ENCODE measurements around the gene FRMD4B.

FRMD4B gene

GRCh38 chr3:69166446-69166845, 219.4 kb downstream of the FRMD4B start:
- DNase-seq (ENCODE audit: low read depth), result no peak

DNA sequence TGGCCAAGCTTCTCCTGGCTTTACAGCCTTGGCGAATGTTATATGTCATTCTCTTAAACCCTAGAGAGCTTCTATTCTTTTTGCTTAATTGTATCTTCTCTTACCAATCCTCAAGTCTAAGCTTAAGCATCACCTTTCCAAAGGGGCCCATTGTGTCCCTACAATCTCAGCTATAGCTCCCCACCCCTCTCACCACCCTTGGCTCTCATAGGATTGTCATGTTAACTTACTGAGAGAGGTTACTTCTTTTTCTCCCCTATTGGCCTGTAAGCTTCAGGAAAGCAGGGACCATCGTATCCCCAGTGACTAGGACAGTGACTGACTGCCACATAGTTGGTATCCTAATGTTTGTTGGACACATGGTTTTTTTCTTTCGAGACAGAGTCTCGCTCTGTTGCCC, 220.1 kb downstream of the FRMD4B start:
- DNase-seq (ENCODE audit: low read depth), result no peak

DNA sequence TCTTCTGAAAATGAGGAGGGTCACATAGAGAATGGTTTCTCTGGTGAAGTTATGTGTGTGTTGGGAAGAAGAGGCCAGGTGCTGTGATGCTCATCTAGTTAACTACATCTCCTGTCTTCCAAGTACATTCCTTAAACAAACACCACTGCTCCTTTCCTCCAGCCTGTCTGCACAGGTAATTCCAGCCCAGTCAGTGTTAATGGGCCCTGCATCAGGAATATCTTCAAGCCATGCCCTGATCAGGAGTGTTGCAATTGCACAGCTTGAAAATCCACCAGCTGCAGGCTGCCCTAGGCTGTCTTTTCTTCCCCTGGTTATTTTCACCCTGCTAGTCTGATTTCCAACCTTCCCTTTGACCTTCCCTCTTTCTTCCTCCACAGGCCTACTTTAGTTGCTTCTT, 221.6 kb downstream of the FRMD4B start:
- no peak for DNase-seq (ENCODE audit: low read depth)

DNA sequence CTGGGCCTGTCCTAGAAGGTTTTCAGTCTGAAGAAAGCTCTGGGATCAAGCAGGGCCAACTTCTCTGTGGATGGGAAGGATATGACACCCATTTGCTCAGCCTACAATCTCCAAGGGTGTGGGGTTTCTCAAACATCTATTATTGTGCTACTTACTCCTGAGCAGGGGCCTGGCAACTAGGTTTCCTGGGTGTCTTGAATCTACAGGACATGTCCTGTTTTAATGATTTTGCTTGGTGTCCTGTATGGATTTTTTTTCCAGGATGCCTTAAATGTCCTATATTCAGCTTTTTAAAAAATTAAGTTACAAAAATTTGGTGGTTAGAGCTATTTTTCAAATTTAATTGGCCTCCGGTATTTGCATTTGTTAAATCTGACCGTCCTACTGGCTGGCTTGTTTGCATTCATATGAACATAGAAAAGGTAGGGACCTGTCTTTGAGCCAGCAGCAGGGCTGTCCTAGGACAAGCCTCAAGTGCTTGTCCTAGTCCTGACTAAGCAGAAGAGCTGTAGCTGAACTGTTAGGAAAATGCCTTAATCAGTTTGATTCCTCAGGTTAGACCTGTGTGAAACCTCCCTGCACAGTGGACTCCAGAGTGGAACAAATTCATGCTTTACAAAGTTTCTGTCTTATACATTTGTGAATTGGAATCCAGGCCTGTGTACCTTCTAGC, 223.4 kb downstream of the FRMD4B start:
- no peak for DNase-seq (ENCODE audit: low read depth)

GRCh38 chr3:69161587-69162307, 224.1 kb downstream of the FRMD4B start:
- DNase-seq (ENCODE audit: low read depth), result peak; percentile 42

GRCh38 chr3:69160525-69160924, 225.4 kb downstream of the FRMD4B start:
- DNase-seq (ENCODE audit: low read depth), result no peak

DNA sequence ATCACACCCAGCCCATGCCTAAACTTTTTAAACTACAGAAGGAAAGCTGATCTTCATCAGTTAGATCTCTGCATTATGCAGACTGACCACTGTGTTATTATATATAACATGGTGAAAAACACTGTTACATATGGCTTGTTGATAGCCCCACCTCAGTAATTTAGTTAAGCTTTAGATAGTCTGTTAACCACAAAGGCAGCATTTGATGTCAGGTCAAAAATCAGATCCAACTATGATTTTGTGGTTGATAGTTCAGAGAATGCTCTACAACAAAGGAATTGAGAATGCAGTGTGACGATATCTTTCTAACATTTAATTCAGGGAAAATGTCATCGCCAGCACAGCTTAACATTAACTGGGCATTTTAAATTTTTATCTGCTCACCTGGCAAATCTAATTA, 225.8 kb downstream of the FRMD4B start:
- no peak for DNase-seq (ENCODE audit: low read depth)

DNA sequence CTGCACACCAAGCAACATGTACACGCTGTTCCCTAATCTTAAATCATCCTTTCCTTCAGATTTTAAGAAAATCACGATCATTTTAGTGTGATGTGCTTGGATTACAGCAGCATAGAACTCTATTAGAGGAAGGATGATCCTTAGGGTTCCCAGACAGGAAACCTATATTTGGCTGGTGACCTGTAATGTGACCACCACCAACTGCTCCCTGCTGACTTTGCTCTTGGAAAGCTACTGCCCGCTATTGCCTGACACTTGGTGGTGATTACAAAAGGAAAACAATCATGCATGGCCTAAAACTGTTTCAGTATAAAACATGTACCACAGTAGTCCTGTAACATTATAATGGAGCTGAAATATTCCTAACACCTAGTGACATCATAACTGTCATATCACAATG, 236.3 kb downstream of the FRMD4B start:
- no peak for DNase-seq (ENCODE audit: low read depth)

GRCh38 chr3:69145688-69146087, 240.2 kb downstream of the FRMD4B start:
- DNase-seq (ENCODE audit: low read depth), result no peak

GRCh38 chr3:69144631-69145245, 241.2 kb downstream of the FRMD4B start:
- DNase-seq (ENCODE audit: low read depth), result no peak

GRCh38 chr3:69143612-69144011, 242.3 kb downstream of the FRMD4B start:
- DNase-seq (ENCODE audit: low read depth), result peak; percentile 12

GRCh38 chr3:69142797-69143454, 243.0 kb downstream of the FRMD4B start:
- DNase-seq (ENCODE audit: low read depth), result no peak

DNA sequence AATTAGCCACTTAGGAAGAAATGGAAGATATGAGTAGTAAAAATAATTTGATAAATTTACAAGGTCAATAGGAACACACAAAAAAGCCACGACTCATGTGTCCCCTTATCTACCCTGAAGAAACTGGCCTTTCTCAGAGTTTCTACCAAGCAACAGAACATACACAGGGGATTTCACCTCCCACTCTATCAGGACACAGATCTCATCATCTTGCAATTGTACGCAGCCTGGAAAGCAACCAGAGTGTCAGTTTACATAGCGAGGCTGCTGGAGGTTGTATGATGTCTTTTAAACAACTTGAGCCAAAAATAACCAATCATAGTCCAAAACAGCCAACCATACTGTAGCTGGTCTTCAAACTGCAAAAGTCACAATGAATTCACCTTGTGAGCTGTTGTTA, 243.8 kb downstream of the FRMD4B start:
- peak; percentile 64 for DNase-seq (ENCODE audit: low read depth)

DNA sequence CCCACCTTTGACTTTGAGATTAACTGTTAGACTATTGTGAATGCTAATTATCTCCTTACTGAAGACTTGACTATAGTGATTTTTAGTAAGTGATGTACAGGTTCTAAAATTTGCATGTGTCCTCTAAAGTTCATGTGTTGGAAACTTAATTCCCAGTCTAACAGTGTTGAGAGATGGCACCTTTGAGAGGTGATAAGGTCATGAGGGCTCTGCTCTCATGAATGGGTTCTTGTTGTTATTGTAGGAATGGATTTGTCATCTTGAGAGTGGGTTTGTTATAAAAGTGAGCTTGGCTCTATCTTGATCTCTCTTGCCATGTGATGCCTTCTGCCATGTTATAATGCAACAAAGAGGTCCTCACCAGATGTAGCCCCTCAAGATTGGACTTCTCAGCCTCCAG, 244.6 kb downstream of the FRMD4B start:
- DNase-seq (ENCODE audit: low read depth), result no peak

- DNase-seq (ENCODE audit: low read depth), result no peak
These were observed 248.5 kb downstream of the FRMD4B start for GRCh38 chr3:69137412-69137811.

DNA sequence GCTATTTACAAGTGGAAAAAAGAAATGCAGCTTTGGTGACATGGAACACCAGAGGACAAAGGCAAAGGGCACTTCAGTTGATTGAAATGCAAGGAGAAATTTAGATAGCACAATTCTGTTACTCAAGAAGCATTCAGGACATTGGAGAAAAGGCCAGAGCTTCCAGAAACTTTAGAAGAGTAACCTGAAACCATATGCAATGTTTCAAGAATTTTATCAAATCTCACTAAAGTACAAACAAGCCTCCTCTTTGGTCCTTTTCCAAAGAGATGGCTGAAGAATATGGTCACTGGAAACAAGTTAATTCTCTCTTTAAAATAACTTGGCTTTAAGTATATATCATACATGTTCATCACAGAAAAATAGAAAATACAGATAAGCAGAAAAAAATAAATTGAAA, 248.9 kb downstream of the FRMD4B start:
- no peak for DNase-seq (ENCODE audit: low read depth)

- DNase-seq (ENCODE audit: low read depth), result no peak
These were observed 255.2 kb downstream of the FRMD4B start for GRCh38 chr3:69130689-69131088.

DNA sequence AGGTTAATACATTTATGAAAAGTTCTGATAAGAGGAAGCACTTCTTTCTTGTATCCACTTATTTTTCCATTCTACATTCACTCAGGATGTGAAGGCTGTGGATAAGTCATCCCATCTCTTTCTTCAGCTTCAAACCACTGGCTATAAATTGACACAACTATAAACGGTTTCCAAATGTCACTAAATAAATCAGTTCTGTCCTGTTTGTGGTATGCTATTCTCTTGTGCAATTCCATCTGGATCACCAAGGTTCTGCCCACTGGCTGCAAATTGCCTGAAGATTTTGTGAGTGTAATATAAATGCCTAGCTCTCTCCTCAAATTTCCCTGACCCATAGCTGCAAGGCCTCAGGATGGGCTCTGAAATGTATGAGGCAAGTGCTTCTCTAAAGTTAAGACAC, 256.4 kb downstream of the FRMD4B start:
- peak; percentile 81 for DNase-seq (ENCODE audit: low read depth)

- DNase-seq (ENCODE audit: low read depth), result no peak
These were observed 257.4 kb downstream of the FRMD4B start for GRCh38 chr3:69128509-69128908.

DNA sequence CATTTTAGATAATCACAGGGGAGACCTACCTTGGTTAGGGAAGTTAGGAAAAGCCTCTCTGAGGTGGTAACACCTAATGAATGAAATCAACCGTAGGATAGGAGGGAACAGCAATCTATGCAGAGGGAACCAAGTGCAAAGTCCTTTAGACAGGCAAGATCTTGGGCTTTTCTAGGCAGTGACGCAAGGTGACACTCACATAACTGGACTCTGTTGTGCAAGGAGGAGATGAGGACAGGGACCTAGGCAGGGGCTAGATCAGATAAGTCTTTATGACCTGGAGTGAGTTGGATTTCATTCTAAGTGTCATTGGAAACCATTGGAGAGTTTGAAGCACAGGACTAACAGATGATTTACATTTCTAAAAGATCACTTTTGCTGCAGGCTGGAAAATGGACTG, 258.9 kb downstream of the FRMD4B start:
- no peak for DNase-seq (ENCODE audit: low read depth)

GRCh38 chr3:69126216-69126615, 259.7 kb downstream of the FRMD4B start:
- no peak for DNase-seq (ENCODE audit: low read depth)

DNA sequence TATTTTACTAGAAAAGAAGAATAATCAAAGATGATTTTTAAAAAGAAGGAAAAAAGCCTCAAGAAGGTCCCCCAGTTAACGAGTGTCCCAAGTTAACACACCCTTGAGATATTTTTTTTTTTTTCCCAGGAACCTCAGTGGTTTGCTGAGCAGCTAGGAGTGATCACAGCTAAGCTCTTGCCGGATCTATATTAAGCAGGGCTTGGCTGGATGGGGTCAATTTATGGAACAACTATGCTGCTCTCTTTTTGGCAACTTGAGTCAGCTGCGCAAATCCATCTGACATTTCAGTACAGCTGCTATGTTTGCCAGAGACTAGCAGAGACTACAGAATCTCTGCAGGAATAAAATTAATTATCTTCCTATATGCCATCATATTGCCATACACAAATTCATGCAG, 263.5 kb downstream of the FRMD4B start, which contains the start of gene LMOD3:
Gene LMOD3 (minus strand): TSS at position 193 of the 400 bp plus-strand sequence. CDS start 209 bp downstream, outside the sequence.
- DNase-seq (ENCODE audit: low read depth), result no peak

DNA sequence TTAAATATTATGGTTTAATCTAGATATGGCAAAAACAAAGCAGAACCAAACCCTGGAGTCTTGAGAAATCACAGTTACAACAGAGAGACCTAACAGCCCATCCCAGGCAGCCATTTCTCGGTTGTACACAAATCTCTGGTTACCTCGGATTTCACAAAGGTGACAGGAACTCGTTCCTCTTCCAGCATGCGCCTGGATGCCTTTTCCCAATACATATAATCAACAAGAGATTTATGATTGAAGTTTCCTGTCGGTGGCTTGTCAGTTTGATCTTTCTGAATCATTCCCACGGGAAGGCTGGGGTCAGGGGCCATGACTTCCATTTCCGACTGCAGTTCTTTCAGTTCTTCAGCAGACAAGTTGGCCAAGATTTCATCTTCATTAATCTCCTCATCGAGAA, 263.9 kb downstream of the FRMD4B start:
- no peak for DNase-seq (ENCODE audit: low read depth)
